Measurements from ENCODE around the gene ATXN7L1. TPM values are rescaled to one million over a fixed set of nuclear protein-coding genes. Genes with fewer than 3 reads are reported as not detected.

Gene ATXN7L1
- total RNA-seq, 1 experiment from 2014 or later, result 38.5 TPM

DNA sequence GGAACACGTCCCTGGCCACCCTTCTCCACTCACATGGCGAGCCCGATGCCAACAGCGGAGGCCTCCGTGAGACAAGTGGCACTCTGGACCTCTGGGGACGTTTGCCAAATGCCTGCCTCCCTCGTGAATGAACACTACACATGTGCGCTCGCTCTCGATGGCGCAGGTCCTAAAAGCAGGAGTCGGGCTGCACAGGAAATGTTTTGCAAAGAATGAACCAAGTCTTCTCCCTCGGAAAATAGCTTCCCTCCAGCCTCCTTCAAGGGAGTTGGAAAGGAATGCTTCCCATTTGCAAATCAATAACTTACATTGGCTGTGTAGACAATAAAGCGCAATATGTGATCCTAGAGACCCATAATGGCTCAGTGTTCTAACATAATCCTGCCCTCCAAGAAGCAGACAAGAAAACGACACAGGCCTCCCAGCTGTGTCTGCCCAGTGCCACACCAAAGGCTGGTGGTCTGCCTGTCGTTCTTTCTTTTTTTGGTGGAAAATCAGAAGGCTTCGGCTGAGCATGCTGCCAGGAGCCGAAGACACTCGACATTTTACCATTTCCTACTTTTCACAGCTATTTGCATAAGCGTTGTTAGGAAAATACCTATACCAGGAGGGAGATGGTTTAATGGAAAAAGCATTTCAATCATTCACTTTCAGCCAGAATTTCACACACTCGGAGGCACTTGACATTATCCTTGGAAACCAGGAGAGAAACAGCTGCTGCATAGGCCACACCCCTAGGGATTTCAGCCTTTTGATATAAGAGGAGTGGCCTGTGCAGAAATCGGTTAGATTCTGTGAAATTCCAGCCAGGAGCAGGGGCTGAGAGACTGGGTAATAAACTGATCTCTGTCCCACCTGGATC, 38.4 kb downstream of the ATXN7L1 start (continued):
- TF ChIP-seq, protein P1, sequence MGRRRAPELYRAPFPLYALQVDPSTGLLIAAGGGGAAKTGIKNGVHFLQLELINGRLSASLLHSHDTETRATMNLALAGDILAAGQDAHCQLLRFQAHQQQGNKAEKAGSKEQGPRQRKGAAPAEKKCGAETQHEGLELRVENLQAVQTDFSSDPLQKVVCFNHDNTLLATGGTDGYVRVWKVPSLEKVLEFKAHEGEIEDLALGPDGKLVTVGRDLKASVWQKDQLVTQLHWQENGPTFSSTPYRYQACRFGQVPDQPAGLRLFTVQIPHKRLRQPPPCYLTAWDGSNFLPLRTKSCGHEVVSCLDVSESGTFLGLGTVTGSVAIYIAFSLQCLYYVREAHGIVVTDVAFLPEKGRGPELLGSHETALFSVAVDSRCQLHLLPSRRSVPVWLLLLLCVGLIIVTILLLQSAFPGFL (CRISPR knock-in tag; IDR thresholded peaks at IDR 0.05; ENCODE audit: borderline replicate concordance), result no peak
- TF ChIP-seq ETV6 (CRISPR knock-in tag; IDR thresholded peaks at IDR 0.05), result peak; percentile 68; the same call in 1 of the 2 replicates
- peak; percentile 83 for TF ChIP-seq TEAD1 (CRISPR knock-in tag; IDR thresholded peaks at IDR 0.05)
- 0 out of 2 replicates have a peak, but pooled peaks have one; percentile 16 for TF ChIP-seq SP1 (CRISPR knock-in tag; conservative IDR thresholded peaks at IDR 0.05)
- no peak for TF ChIP-seq FOXJ3 (CRISPR knock-in tag; IDR thresholded peaks at IDR 0.05; ENCODE audit: borderline replicate concordance)
- TF ChIP-seq ZNF232 (CRISPR knock-in tag; IDR thresholded peaks at IDR 0.05), result no peak
- TF ChIP-seq, protein P2, sequence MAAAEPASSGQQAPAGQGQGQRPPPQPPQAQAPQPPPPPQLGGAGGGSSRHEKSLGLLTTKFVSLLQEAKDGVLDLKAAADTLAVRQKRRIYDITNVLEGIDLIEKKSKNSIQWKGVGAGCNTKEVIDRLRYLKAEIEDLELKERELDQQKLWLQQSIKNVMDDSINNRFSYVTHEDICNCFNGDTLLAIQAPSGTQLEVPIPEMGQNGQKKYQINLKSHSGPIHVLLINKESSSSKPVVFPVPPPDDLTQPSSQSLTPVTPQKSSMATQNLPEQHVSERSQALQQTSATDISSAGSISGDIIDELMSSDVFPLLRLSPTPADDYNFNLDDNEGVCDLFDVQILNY (CRISPR knock-in tag; IDR thresholded peaks at IDR 0.05), result no peak
- no peak for TF ChIP-seq ZNF671 (CRISPR knock-in tag; IDR thresholded peaks at IDR 0.05)

DNA sequence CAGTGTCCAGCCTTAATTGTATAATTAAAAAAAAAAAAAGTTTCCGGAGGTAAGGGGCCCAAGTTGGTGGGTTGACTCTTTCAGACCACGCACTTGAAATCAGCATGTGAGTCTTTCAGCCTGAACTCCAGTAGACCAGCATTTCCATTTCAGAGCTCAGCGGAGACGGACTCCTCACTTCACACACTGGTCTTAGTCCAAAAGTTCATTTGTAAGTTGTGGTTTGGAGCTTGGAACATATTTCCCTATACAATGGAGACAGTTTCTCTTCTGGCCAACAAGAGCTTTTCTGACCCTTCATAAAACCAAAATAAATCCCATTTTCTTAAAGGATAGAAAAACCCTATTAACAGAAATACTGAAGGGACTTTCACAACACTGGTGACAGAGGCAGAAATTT, 41.0 kb downstream of the ATXN7L1 start:
- Mint-ChIP-seq H3K4me3 (no peak overlapping the region), H3K27ac (no peak overlapping the region), H3K27me3 (ENCODE audit: low read depth) (no peaks in the 10 kb centered on the region; the same call in 1 of the 2 replicates), H3K4me1 (peaks cover 86% of the 10 kb centered on the region), H3K9me3 (no peaks in the 10 kb centered on the region), H3K36me3 (peaks cover 5% of the 10 kb centered on the region; the same call in 1 of the 2 replicates)
- ATAC-seq (no peak), DNase-seq (ENCODE audit: low spot score) (no peak)
- TF ChIP-seq ZNF396 (CRISPR knock-in tag; IDR thresholded peaks at IDR 0.05; ENCODE audit: borderline replicate concordance) (no peak), FOXK1 (CRISPR knock-in tag; IDR thresholded peaks at IDR 0.05) (no peak), KAT7 (CRISPR knock-in tag; IDR thresholded peaks at IDR 0.05; ENCODE audit: borderline replicate concordance) (no peak)
- TF ChIP-seq, protein P3, sequence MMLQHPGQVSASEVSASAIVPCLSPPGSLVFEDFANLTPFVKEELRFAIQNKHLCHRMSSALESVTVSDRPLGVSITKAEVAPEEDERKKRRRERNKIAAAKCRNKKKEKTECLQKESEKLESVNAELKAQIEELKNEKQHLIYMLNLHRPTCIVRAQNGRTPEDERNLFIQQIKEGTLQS (CRISPR knock-in tag; conservative IDR thresholded peaks at IDR 0.05), result no peak
- TF ChIP-seq, protein P2 (CRISPR knock-in tag; IDR thresholded peaks at IDR 0.05), result no peak
- ChIA-PET POLR2A (no interaction called here), CTCF (interaction anchor here (0.6 to 0.9 kb wide), 3 partner anchors 65 to 192 kb away, joined by 3 read pairs; no protein-coding TSS in a partner anchor)

DNA sequence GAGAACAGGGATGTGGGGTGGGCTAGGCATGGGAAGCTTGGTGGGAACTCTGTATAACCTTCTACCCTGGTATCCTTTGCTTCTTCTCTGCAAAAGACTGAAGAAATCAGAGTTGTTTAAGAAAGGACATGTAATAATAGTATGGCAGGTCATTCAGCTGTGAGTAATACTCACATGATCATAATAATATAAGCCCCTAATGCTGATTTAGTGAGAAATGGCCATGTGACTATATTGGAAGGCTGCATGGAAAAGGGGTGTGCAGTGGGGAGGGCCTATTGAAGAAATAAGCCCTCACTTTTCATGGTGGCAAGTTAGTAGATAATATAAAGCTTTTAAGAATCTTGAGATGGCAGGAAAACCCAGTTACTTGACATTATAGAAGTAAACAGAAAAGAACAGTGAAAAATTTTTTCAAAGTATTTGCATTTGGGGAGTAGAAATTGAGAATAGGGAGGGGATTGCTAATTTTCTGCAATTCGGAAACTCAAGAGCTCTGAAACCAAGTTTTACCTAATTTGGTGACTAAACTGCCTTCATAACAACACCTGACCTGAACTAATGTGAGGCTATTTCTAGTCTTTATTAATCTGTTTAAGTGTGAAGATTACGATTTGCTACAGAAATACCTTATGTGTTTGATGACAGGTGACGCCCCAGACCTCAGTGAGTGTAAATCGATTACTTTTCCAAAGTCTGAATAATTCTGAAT, 44.4 kb downstream of the ATXN7L1 start:
- Mint-ChIP-seq H3K27me3 (ENCODE audit: low read depth) (no peaks in the 10 kb centered on the region; the same call in 1 of the 2 replicates), H3K4me1 (peaks cover 63% of the 10 kb centered on the region), H3K36me3 (peaks cover 5% of the 10 kb centered on the region; the same call in 1 of the 2 replicates), H3K27ac (no peak overlapping the region), H3K4me3 (no peak overlapping the region), H3K9me3 (no peaks in the 10 kb centered on the region)
- ATAC-seq, result no peak
- ChIA-PET CTCF (interaction anchor here (1.0 kb wide), 1 partner anchor 14 kb away, joined by 3 read pairs; no protein-coding TSS in a partner anchor), POLR2A (no interaction called here)
- no peak for DNase-seq (ENCODE audit: low spot score)
- no peak for TF ChIP-seq NR3C1 (CRISPR knock-in tag; conservative IDR thresholded peaks at IDR 0.05; ENCODE audit: low read depth)
- TF ChIP-seq ZNF396 (CRISPR knock-in tag; IDR thresholded peaks at IDR 0.05; ENCODE audit: borderline replicate concordance), result no peak
- no peak for TF ChIP-seq ZNF263 (CRISPR knock-in tag; IDR thresholded peaks at IDR 0.05; ENCODE audit: low read depth)
- TF ChIP-seq SMAD4 (CRISPR knock-in tag; IDR thresholded peaks at IDR 0.05), result no peak
- no peak for TF ChIP-seq PRRX2 (CRISPR knock-in tag; IDR thresholded peaks at IDR 0.05)
- no peak for TF ChIP-seq SP1 (CRISPR knock-in tag; conservative IDR thresholded peaks at IDR 0.05)
- TF ChIP-seq, protein P2 (CRISPR knock-in tag; IDR thresholded peaks at IDR 0.05), result no peak
- TF ChIP-seq ETV6 (CRISPR knock-in tag; IDR thresholded peaks at IDR 0.05), result no peak
